ENCODE measurements around the gene MPHOSPH8.

The MPHOSPH8 gene

DNA sequence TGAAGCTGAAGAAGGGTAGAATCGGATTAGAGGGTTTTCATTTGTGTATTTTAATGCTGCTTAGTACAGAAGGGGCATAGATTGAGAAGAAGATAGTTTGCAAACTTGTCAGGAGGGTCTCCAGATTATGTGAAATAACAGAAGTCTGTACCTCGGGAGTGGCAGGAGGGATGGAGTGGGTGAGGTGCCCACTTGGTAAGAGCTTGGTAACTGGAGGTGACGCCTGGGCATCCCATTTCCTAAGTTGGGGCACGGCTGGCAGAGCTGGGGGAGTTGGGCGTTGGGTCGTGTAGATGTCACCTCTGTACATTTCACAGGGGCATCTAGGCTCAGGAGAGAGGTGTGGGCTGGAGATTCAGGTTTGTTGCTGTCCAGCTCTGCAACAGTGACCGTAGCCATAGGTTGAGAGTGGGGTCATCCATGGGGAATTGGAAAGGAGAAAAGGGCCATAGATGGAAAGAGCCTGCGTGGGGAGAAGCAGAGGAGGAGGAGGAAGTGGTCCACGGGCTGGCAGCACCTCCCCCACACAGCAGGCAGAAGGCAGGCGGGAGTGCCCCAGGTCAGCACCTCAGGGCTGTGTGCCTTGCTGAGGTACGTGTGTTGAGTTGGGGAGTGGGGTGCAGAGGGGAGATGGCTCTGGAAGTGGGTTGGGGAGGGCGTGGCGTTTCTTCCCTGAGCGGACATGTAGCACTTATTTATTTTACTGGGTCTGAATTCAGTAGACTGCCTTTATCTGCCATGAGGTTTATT is 31.2 kb downstream of the MPHOSPH8 start:
- no peak overlapping the region for H3K4me3 ChIP-seq (ENCODE audit: low read depth, low read length)
- TF ChIP-seq CTCF (IDR thresholded peaks at IDR 0.05; ENCODE audit: insufficient read depth, low read depth, low read length, missing control alignments), result no peak
- no peak for DNase-seq (ENCODE audit: low read depth)

GRCh38 chr13:19665427-19665859 is 32.0 kb downstream of the MPHOSPH8 start:
- DNase-seq (ENCODE audit: low read depth), result no peak
- no peak for TF ChIP-seq CTCF (IDR thresholded peaks at IDR 0.05; ENCODE audit: insufficient read depth, low read depth, low read length, missing control alignments)
- H3K4me3 ChIP-seq (ENCODE audit: low read depth, low read length), result no peak overlapping the region

GRCh38 chr13:19668778-19669177 is 35.3 kb downstream of the MPHOSPH8 start:
- H3K4me3 ChIP-seq (ENCODE audit: low read depth, low read length), result no peak overlapping the region
- no peak for DNase-seq (ENCODE audit: low read depth)
- TF ChIP-seq CTCF (IDR thresholded peaks at IDR 0.05; ENCODE audit: insufficient read depth, low read depth, low read length, missing control alignments), result no peak

DNA sequence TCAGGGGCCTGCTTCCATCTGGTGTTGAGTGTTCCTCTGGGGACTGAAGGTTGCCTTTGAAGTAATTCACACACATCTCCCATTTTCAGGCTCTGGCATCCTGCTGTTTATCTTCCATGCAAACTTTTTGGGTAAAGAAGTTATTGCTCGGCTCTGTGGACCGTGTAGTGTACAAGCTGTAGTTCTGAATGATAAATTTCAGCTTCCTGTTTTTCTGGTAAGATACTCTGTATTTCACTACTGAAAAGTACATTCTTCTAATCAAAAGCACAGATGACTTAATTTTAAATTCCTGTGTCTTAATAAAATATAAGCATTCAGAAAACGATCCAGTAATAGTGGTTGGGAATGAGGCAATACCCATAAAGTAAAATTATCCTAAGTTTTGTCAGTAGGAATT is 36.7 kb downstream of the MPHOSPH8 start:
- H3K4me3 ChIP-seq (ENCODE audit: low read depth, low read length), result no peak overlapping the region
- DNase-seq (ENCODE audit: low read depth), result no peak
- TF ChIP-seq CTCF (IDR thresholded peaks at IDR 0.05; ENCODE audit: insufficient read depth, low read depth, low read length, missing control alignments), result no peak

DNA sequence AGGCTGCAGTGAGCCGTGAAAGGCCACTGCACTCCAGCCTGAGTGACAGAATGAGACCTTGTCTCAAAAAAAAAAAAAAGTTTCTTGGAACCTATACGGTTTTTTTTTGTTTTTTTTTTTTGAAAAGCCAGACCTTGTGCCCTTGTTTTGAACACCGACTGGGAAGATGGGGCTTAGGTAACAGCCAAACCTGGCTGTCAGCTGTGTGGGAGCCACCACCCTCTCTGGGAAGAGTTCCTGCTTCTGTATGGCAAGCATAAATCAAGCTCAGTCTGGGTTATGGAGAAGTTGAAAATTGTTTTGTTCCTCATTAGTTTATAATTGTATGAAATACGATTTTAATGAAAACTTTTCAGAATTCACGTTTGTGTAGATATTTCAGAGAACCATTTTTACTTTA is 39.5 kb downstream of the MPHOSPH8 start:
- H3K4me3 ChIP-seq (ENCODE audit: low read depth, low read length), result no peak overlapping the region
- no peak for TF ChIP-seq CTCF (IDR thresholded peaks at IDR 0.05; ENCODE audit: insufficient read depth, low read depth, low read length, missing control alignments)
- DNase-seq (ENCODE audit: low read depth), result no peak

GRCh38 chr13:19673473-19674430 is 40.3 kb downstream of the MPHOSPH8 start:
- no peak overlapping the region for H3K4me3 ChIP-seq (ENCODE audit: low read depth, low read length)
- TF ChIP-seq CTCF (IDR thresholded peaks at IDR 0.05; ENCODE audit: insufficient read depth, low read depth, low read length, missing control alignments), result no peak
- DNase-seq (ENCODE audit: low read depth), result no peak

Data from GM12865 (cell line).